Central memory CD4-positive, alpha-beta T cell (primary cell): ENCODE measurements around the gene RMI2.
A peak's percentile ranks its signal among the peaks of the same experiment; 100 is the strongest.

ENCODE experiments used
- DNase-seq: peaks from one replicate; pipeline ENCODE4 v3.0.0; 2022

Gene RMI2

GRCh38 chr16:11386791-11387546 is 41.7 kb downstream of the RMI2 start:
- no peak for DNase-seq

- DNase-seq: no peak
These were observed 43.8 kb downstream of the RMI2 start for GRCh38 chr16:11389083-11389482.

GRCh38 chr16:11389631-11390565 is 44.6 kb downstream of the RMI2 start:
- no peak for DNase-seq

GRCh38 chr16:11390573-11391495 is 45.6 kb downstream of the RMI2 start:
- no peak for DNase-seq

GRCh38 chr16:11391576-11391975 is 46.3 kb downstream of the RMI2 start:
- no peak for DNase-seq

GRCh38 chr16:11392041-11392581 is 46.9 kb downstream of the RMI2 start:
- no peak for DNase-seq

- no peak for DNase-seq
These were observed 48.1 kb downstream of the RMI2 start for GRCh38 chr16:11393366-11393765.

- no peak for DNase-seq
These were observed 48.8 kb downstream of the RMI2 start for GRCh38 chr16:11393861-11394592.

GRCh38 chr16:11394593-11394960 is 49.3 kb downstream of the RMI2 start:
- no peak for DNase-seq

GRCh38 chr16:11395008-11395948 is 50.0 kb downstream of the RMI2 start:
- DNase-seq: no peak

- DNase-seq: no peak
These were observed 50.6 kb downstream of the RMI2 start for GRCh38 chr16:11395949-11396240.

GRCh38 chr16:11396241-11397048 is 51.2 kb downstream of the RMI2 start:
- DNase-seq: peak; percentile 47

- no peak for DNase-seq
These were observed 52.9 kb downstream of the RMI2 start for GRCh38 chr16:11398136-11398535.

- no peak for DNase-seq
These were observed 53.6 kb downstream of the RMI2 start for GRCh38 chr16:11398851-11399250.

GRCh38 chr16:11399261-11399831 is 54.1 kb downstream of the RMI2 start:
- DNase-seq: no peak

- no peak for DNase-seq
These were observed 54.8 kb downstream of the RMI2 start for GRCh38 chr16:11400076-11400475.
